Neural cell (in vitro differentiated cells): Measurements from ENCODE around the gene JAZF1.

Experiments
- CTCF ChIP-seq: fragments of 450-650 bp; IDR thresholded peaks from 2 replicates; pipeline ENCODE4 v1.5.1; 2014; ENCODE audit warnings: antibody characterized with exemption, mild to moderate bottlenecking, moderate library complexity; ENCODE audit not compliant: poor library complexity, severe bottlenecking
- TAF1 ChIP-seq: IDR thresholded peaks from 2 replicates; pipeline ENCODE4 v1.6.1; 2012; ENCODE audit warnings: low read depth

GRCh38 chr7:27970350-27970749 is 210.2 kb downstream of the JAZF1 start:
- TF ChIP-seq TAF1 (no peak), CTCF (no peak)
